ENCODE data around the gene CERS6. TPM values are rescaled to one million over a fixed set of nuclear protein-coding genes. Genes with fewer than 3 reads are reported as not detected.
"Not testable (repeated sequence)": the region's sequence is repeated elsewhere in the genome, so short reads cannot be mapped to it uniquely, and the experiment has no call there.

The CERS6 gene
- total RNA-seq, 1 donor from 2014 or later, result 14.8 TPM

DNA sequence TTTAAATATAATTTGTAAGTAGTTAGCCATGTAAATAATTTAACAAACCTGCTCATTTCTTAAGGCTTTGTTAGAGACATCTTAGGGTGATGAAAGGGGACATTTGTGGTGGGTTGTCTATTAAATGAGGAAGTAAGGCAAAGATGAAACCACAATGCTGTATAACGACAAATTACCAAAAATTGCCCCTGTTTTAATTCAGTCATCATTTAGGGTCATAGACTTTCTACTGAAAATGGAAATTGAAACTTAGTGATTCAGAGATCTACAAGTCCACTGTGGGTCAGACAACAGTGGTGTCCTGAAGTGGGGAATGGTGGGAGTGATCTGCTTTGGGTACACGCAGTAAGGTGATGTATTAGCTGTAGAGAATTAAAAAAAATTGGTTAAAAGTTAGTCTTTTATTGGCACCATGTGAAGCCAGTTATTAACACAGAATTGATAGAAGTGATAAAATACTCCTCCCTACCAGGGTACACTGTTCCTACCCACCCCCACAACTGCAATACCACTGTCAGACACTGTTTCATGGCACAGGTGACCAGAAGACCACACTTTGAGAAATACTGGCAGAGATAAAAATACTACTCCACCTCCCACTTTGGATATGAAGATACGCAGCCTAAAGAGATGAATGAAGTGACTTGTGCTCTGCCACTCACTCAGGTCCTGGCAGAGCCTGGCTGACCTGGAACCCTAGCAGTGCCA, 13.4 kb downstream of the CERS6 start:
- ATAC-seq, result no peak

DNA sequence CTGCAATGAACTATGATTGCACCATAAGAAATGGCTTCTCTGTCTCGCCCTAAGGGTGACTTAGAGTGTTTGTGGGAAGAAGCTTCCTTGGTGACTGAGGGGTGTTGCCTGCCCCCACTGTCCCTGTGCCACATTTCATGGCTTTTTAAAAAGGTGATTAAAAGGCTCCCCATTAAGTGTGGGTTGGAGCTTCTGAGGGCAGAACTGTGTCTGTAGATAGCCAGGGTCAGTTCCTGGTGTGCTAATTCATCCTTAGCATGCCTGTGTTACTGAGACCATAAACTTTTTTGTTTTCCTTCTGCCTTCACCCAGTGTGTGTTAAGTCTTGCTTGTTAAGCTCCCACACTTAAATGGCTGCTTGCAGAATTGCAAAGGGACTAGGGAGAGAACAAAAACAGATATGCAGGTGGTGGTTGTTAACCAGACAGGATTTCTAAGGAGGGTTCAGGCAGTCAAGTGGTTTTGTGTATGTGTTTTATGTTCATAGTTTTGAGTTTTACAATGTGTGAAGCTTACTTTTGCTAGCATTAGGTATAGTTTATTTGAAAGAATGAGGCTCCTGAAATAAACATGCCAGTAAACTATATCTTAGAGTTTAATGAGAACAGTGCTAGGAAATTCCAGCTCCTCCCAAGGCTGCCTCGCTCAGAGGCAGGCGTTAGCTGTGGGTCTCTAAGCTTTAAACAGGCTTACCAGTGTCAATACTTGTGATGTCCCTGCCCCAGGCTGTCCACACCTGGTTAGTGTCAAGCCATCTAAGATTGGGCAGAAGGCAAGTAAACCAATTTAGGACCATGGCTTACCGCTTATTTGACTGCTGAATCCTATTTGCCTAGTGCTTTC, 14.5 kb downstream of the CERS6 start:
- no peak for ATAC-seq

DNA sequence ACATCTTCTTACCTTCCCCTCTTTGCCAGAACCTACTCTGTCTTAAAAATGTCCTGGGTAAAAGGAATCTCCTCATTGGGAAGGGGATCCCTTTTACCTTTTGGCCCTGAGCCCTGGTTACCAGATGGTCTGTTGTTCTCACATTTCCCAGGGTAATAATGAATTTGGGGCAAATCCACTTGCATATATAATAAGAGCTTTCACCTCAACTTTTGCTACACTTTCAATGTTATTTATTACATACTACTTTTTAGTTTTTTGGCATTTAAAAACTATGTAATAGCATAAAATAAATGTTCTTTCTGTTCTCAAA, 15.0 kb downstream of the CERS6 start:
- ATAC-seq, result no peak

DNA sequence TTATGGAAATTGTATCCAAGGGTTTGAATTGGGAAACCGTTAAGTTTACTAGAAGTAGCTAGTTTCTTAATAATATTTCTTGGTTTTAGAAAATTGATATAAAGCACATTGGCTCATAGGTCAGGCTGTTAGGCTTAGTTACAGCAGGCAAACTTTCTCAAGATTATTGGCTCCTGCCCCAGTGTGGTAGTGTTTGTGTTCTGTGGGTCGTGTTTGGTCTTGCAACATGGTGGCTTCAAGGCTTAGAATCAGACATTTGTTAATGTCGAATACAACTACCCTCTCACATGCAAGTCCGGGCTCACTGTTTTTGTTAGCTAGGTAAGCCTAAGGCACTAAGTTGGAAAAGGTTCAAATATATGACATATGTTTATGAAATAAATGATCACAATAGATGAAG, 19.6 kb downstream of the CERS6 start:
- peak; percentile 90 for ATAC-seq

- no peak for ATAC-seq
These were observed 22.1 kb downstream of the CERS6 start for GRCh38 chr2:168478206-168478605.

GRCh38 chr2:168480356-168480755, 24.3 kb downstream of the CERS6 start:
- ATAC-seq, result peak; percentile 60

DNA sequence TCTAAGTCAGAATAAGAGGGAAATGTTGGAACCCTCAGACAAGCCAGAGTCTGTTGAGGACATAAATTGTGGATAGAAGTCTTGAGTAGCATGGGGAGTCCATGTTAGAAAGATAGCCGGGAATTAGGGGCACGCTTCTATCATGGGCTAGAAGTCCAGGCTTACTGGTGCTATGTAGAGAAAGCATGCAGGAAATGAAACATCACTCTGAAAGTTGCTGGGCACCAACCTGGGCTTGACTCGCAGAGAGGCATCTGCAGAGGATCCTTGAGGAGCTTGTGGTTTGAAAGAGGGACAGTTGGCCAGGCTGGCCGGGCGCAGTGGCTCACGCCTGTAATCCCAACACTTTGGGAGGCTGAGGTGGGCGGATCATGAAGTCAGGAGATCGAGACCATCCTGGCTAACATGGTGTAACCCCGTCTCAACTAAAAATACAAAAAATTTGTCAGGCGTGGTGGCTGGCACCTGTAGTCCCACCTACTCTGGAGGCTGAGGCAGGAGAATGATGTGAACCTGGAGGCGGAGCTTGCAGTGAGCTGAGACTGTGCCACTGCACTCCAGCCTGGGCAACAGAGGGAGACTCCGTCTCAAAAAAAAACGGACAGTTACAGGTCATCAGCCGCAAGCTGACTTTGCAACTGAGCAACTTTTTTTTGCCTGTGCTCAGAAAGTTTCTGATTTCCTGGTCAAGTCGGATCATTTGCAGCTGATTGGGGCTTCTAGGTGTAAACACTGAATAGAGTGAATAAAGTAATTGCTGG, 24.9 kb downstream of the CERS6 start:
- no peak for ATAC-seq

- no peak for ATAC-seq
These were observed 26.2 kb downstream of the CERS6 start for GRCh38 chr2:168482269-168482668.

- no peak for ATAC-seq
These were observed 27.1 kb downstream of the CERS6 start for GRCh38 chr2:168482952-168483831.

- no peak for ATAC-seq
These were observed 30.4 kb downstream of the CERS6 start for GRCh38 chr2:168486477-168486876.

- peak; percentile 85 for ATAC-seq
These were observed 34.2 kb downstream of the CERS6 start for GRCh38 chr2:168490015-168490874.

GRCh38 chr2:168490946-168491605, 35.0 kb downstream of the CERS6 start:
- ATAC-seq, result peak; percentile 20

- not testable (repeated sequence) for ATAC-seq
These were observed 35.7 kb downstream of the CERS6 start for GRCh38 chr2:168491728-168492127.

DNA sequence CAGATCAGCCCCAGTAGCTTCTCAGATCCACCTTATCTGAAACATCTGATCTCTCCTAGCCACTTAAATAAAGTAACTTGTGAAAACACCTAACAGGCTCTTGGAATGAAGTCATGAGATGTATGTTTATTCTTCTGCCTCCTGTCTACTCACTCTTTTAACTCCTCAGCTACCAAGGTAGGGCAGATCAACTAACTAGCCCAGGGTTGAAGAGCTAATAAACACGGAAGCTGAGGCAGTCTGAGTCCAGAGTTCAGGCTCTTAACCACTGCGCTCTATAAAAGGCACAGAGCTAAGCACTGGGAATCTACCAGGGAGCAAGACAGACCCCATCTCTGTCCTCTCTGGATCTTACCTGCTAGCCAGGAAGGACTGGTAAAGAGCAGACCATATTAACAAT, 37.1 kb downstream of the CERS6 start:
- not testable (repeated sequence) for ATAC-seq

- no peak for ATAC-seq
These were observed 38.2 kb downstream of the CERS6 start for GRCh38 chr2:168494190-168494711.

DNA sequence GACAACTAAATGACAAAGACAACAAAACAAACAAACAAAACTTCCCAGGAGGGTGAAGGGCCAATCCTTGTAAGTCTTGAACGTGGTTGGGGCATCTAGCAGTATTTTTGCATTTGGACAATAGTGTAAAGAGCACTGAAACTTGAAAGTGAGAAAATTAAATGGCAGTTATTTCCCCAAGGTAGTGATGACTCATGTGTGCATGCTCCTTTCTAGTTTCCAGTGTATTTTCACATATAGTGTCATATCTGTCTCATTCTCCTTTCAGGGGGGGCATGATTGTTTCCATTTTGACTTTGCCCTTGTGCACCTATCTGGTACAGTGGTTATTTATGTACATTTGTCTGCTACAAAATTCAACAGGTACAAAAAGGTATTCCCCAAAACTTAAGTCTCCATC, 39.5 kb downstream of the CERS6 start:
- no peak for ATAC-seq

DNA sequence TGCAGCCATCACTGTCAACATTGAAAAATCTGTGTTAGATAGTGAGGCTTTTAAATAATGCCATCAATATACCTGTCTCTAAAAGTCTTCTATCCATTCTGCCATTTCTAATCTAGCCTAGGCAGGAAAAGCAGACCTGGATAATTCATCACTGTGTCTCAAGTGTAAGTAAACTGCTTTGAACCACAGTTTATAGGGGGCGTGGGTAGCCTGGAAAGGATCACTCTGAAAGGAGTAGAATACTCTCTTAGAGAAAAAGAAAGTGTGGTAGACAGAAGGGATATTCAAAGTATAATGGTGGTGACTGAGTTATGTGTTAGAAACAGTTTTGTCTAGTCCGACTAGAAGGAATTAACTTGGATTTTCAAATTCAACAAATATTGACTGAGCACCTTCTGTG, 40.8 kb downstream of the CERS6 start:
- no peak for ATAC-seq

DNA sequence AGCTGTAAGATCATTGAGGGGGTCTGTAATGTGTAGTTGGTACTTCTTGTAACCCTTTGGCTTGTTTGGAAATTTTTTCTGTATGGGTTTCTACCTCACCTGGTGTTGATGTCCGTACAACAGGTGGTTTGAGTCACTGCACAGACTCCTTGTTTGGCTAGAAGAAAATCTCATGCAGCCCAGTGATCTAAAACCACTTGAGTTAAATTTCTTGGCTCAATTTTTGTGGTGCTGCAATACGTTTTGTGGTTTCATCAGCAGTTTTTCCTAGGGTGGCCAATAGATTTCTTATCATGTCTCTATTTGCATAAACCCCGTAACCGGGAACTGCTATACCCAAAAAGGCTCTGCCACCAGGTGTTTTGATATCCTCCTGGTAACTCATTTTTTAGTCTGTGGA, 43.4 kb downstream of the CERS6 start:
- no peak for ATAC-seq

- ATAC-seq, result no peak
These were observed 44.4 kb downstream of the CERS6 start for GRCh38 chr2:168500516-168500915.

- ATAC-seq, result no peak
These were observed 45.5 kb downstream of the CERS6 start for GRCh38 chr2:168501466-168502065.
